ENCODE results near the gene HIC1.
A peak's percentile ranks its signal among the peaks of the same experiment; 100 is the strongest.

Gene HIC1

DNA sequence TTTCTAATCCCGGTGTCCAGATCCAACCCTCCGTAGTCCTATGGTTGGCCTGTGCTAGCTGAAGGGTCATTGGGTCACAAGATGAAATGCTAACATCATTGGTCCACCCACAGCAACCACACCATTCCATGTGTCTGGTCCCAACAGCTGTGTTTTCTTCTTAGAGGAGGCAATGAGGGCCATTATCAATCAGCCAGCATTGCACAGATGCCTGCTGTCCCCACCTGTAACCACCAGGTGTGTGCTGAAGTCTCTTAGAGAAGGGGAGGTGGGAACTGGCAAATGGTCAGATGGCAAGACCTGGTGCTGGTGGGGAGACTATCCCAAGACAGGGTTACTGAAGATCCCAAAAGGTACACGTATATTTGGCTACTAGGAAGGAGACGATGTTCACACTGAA is 37.4 kb downstream of the HIC1 start:
- H3K4me3 ChIP-seq (ENCODE audit: control insufficient read depth in 1 of 7, extremely low read depth in 1 of 7, insufficient read depth in 4 of 7, low read depth in 2 of 7, low read length in 6 of 7) = no peak overlapping the region
- 94% methylated on average over 4 of the region's 4 CpGs for WGBS (ENCODE audit: insufficient coverage)
- no peaks in the 10 kb centered on the region for H3K9me3 ChIP-seq (ENCODE audit: control extremely low read depth in 1 of 5, control insufficient read depth in 4 of 5, insufficient read depth in 2 of 5, low read depth in 1 of 5, low read length in 4 of 5)
- H3K4me1 ChIP-seq (ENCODE audit: control extremely low read depth in 1 of 4, control insufficient read depth in 4 of 4, insufficient read depth in 4 of 4, low read length in 3 of 4) = peaks cover 23 to 42% (median 35%) of the 10 kb centered on the region in 4 experiments
- no peak overlapping the region for H3K27ac ChIP-seq (ENCODE audit: insufficient read depth in 1 of 2, low read depth in 1 of 2, low read length in 2 of 2, poor library complexity in 1 of 2, severe bottlenecking in 2 of 2)
- H3K27me3 ChIP-seq (replicated peaks in 2 of 5; ENCODE audit: control insufficient read depth in 4 of 5, insufficient read depth in 5 of 5, low read length in 4 of 5) = peaks cover 0 to 1% (median 0%) of the 10 kb centered on the region in 5 experiments
- ChIA-PET CTCF (interaction anchor here (0.6 to 5.0 kb wide), 3 partner anchors 26 to 153 kb away, joined by 3 to 35 read pairs (median 4); no protein-coding TSS in a partner anchor), POLR2A (no interaction called here)
- no peak for DNase-seq
- peaks cover 0 to 5% (median 0%) of the 10 kb centered on the region in 4 experiments for H3K36me3 ChIP-seq (ENCODE audit: control insufficient read depth in 4 of 4, insufficient read depth in 4 of 4, low read length in 3 of 4)

GRCh38 chr17:2093349-2093748 is 38.4 kb downstream of the HIC1 start:
- Histone ChIP-seq H3K36me3 (ENCODE audit: control insufficient read depth in 4 of 4, insufficient read depth in 4 of 4, low read length in 3 of 4) (peaks cover 0 to 5% (median 0%) of the 10 kb centered on the region in 4 experiments), H3K27me3 (replicated peaks in 2 of 5; ENCODE audit: control insufficient read depth in 4 of 5, insufficient read depth in 5 of 5, low read length in 4 of 5) (peaks cover 0 to 1% (median 0%) of the 10 kb centered on the region in 5 experiments), H3K4me3 (ENCODE audit: control insufficient read depth in 1 of 7, extremely low read depth in 1 of 7, insufficient read depth in 4 of 7, low read depth in 2 of 7, low read length in 6 of 7) (no peak overlapping the region), H3K4me1 (ENCODE audit: control extremely low read depth in 1 of 4, control insufficient read depth in 4 of 4, insufficient read depth in 4 of 4, low read length in 3 of 4) (peaks cover 17 to 31% (median 24%) of the 10 kb centered on the region in 4 experiments), H3K9me3 (ENCODE audit: control extremely low read depth in 1 of 5, control insufficient read depth in 4 of 5, insufficient read depth in 2 of 5, low read depth in 1 of 5, low read length in 4 of 5) (no peaks in the 10 kb centered on the region), H3K27ac (ENCODE audit: insufficient read depth in 1 of 2, low read depth in 1 of 2, low read length in 2 of 2, poor library complexity in 1 of 2, severe bottlenecking in 2 of 2) (no peak overlapping the region)
- no peak for DNase-seq
- ChIA-PET CTCF (interaction anchor here (0.5 to 5.0 kb wide), 7 partner anchors 9 to 166 kb away, joined by 3 to 35 read pairs (median 3); no protein-coding TSS in a partner anchor), POLR2A (interaction anchor here (1.1 kb wide), 1 partner anchor 35 kb away, joined by 4 read pairs; no protein-coding TSS in a partner anchor)
- WGBS (ENCODE audit: insufficient coverage) = 85% methylated on average over 2 of the region's 5 CpGs

- WGBS (ENCODE audit: insufficient coverage) = 94% methylated on average over 12 of the region's 12 CpGs
- H3K4me1 ChIP-seq (ENCODE audit: control extremely low read depth in 1 of 4, control insufficient read depth in 4 of 4, insufficient read depth in 4 of 4, low read length in 3 of 4) = peaks cover 6 to 15% (median 8%) of the 10 kb centered on the region in 4 experiments
- DNase-seq = peak in 2 of 3 donors; percentile 47 to 48
- POLR2A ChIA-PET = no interaction called here
- no peaks in the 10 kb centered on the region for H3K27me3 ChIP-seq (replicated peaks in 2 of 5; ENCODE audit: control insufficient read depth in 4 of 5, insufficient read depth in 5 of 5, low read length in 4 of 5)
- CTCF ChIA-PET = interaction anchor here (0.6 to 5.0 kb wide), 23 partner anchors 8 to 157 kb away, joined by 3 to 35 read pairs (median 4); partner anchors contain the start of gene HIC1
- peaks cover 0 to 5% (median 0%) of the 10 kb centered on the region in 4 experiments for H3K36me3 ChIP-seq (ENCODE audit: control insufficient read depth in 4 of 4, insufficient read depth in 4 of 4, low read length in 3 of 4)
- H3K27ac ChIP-seq (ENCODE audit: insufficient read depth in 1 of 2, low read depth in 1 of 2, low read length in 2 of 2, poor library complexity in 1 of 2, severe bottlenecking in 2 of 2) = no peak overlapping the region
- H3K4me3 ChIP-seq (ENCODE audit: control insufficient read depth in 1 of 7, extremely low read depth in 1 of 7, insufficient read depth in 4 of 7, low read depth in 2 of 7, low read length in 6 of 7) = no peak overlapping the region
- H3K9me3 ChIP-seq (ENCODE audit: control extremely low read depth in 1 of 5, control insufficient read depth in 4 of 5, insufficient read depth in 2 of 5, low read depth in 1 of 5, low read length in 4 of 5) = no peaks in the 10 kb centered on the region
These were observed 40.1 kb downstream of the HIC1 start for GRCh38 chr17:2094891-2095535.

GRCh38 chr17:2095536-2095910 is 40.6 kb downstream of the HIC1 start:
- H3K4me1 ChIP-seq (ENCODE audit: control extremely low read depth in 1 of 4, control insufficient read depth in 4 of 4, insufficient read depth in 4 of 4, low read length in 3 of 4) = peaks cover 4 to 9% (median 6%) of the 10 kb centered on the region in 4 experiments
- H3K27me3 ChIP-seq (replicated peaks in 2 of 5; ENCODE audit: control insufficient read depth in 4 of 5, insufficient read depth in 5 of 5, low read length in 4 of 5) = no peaks in the 10 kb centered on the region
- POLR2A ChIA-PET = no interaction called here
- no peaks in the 10 kb centered on the region for H3K9me3 ChIP-seq (ENCODE audit: control extremely low read depth in 1 of 5, control insufficient read depth in 4 of 5, insufficient read depth in 2 of 5, low read depth in 1 of 5, low read length in 4 of 5)
- H3K36me3 ChIP-seq (ENCODE audit: control insufficient read depth in 4 of 4, insufficient read depth in 4 of 4, low read length in 3 of 4) = peaks cover 0 to 5% (median 0%) of the 10 kb centered on the region in 4 experiments
- no peak for DNase-seq
- CTCF ChIA-PET = interaction anchor here (1.0 to 5.0 kb wide), 15 partner anchors 8 to 157 kb away, joined by 3 to 35 read pairs (median 5); partner anchors contain the start of gene HIC1
- WGBS (ENCODE audit: insufficient coverage) = 100% methylated on average over 2 of the region's 10 CpGs
- no peak overlapping the region for H3K4me3 ChIP-seq (ENCODE audit: control insufficient read depth in 1 of 7, extremely low read depth in 1 of 7, insufficient read depth in 4 of 7, low read depth in 2 of 7, low read length in 6 of 7)
- H3K27ac ChIP-seq (ENCODE audit: insufficient read depth in 1 of 2, low read depth in 1 of 2, low read length in 2 of 2, poor library complexity in 1 of 2, severe bottlenecking in 2 of 2) = no peak overlapping the region

- DNase-seq = peak; percentile 96 to 99 (median 98)
- Histone ChIP-seq H3K9me3 (ENCODE audit: control extremely low read depth in 1 of 5, control insufficient read depth in 4 of 5, insufficient read depth in 2 of 5, low read depth in 1 of 5, low read length in 4 of 5) (no peaks in the 10 kb centered on the region), H3K4me1 (ENCODE audit: control extremely low read depth in 1 of 4, control insufficient read depth in 4 of 4, insufficient read depth in 4 of 4, low read length in 3 of 4) (peaks cover 0 to 14% (median 11%) of the 10 kb centered on the region in 4 experiments), H3K36me3 (ENCODE audit: control insufficient read depth in 4 of 4, insufficient read depth in 4 of 4, low read length in 3 of 4) (no peaks in the 10 kb centered on the region), H3K27me3 (replicated peaks in 2 of 5; ENCODE audit: control insufficient read depth in 4 of 5, insufficient read depth in 5 of 5, low read length in 4 of 5) (no peaks in the 10 kb centered on the region), H3K4me3 (ENCODE audit: control insufficient read depth in 1 of 7, extremely low read depth in 1 of 7, insufficient read depth in 4 of 7, low read depth in 2 of 7, low read length in 6 of 7) (peak overlapping the region in 1 of 7 experiments; percentile 6), H3K27ac (ENCODE audit: insufficient read depth in 1 of 2, low read depth in 1 of 2, low read length in 2 of 2, poor library complexity in 1 of 2, severe bottlenecking in 2 of 2) (no peak overlapping the region)
- ChIA-PET POLR2A (interaction anchor here (1.0 to 1.2 kb wide), 2 partner anchors 21 to 43 kb away, joined by 3 read pairs; no protein-coding TSS in a partner anchor), CTCF (interaction anchor here (1.0 to 2.5 kb wide), 7 partner anchors 11 to 143 kb away, joined by 3 to 8 read pairs (median 4); no protein-coding TSS in a partner anchor)
- 20% methylated on average over 11 of the region's 15 CpGs for WGBS (ENCODE audit: insufficient coverage)
These were observed 46.8 kb downstream of the HIC1 start for GRCh38 chr17:2101448-2102257.

DNA sequence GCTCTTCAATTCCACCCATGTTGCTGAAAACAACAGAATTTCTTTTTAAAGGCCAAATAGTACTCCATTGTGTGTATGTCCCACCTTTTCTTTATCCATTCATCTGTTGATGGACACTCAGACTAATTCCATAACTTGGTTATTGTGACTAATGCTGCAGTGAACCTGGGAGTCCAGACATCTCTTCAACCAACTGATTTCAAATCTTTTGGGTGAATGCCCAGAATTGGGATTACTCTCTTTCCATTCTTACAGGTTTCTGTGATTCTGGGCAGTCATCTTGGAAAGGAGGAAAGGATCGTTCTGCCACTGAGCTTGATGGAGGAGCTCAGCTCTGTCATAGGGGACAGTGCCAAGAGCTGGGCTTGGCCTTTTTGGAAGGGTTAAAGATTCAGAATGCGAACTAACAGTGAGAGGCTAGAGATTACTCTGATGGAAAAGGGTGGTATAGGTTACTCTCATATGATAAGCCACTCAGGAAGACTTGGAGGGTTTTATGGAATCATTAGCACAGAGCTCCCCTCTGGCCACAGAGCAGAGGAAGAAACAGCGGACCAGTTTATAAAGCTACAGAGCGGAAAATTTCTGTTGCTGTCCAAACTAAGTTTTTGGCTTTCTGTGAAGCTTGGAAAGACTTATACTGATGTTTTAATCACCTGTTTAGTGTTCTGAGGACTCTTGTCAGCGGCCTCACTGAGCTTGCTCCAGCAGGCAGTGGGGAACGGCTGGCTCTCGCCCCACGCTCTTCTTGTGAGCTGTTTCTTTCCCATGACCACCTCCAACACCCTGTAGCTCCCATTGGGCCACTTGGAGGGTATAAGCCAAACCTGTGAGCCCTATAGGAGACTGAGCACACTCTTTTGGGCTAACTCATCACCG is 48.3 kb downstream of the HIC1 start:
- ChIA-PET CTCF (interaction anchor here (0.8 to 1.8 kb wide), 5 partner anchors 8 to 47 kb away, joined by 3 to 6 read pairs (median 4); no protein-coding TSS in a partner anchor), POLR2A (interaction anchor here (0.6 to 0.7 kb wide), 2 partner anchors 35 to 1682 kb away, joined by 3 to 5 read pairs; no protein-coding TSS in a partner anchor)
- Histone ChIP-seq H3K27ac (ENCODE audit: insufficient read depth in 1 of 2, low read depth in 1 of 2, low read length in 2 of 2, poor library complexity in 1 of 2, severe bottlenecking in 2 of 2) (no peak overlapping the region), H3K4me1 (ENCODE audit: control extremely low read depth in 1 of 4, control insufficient read depth in 4 of 4, insufficient read depth in 4 of 4, low read length in 3 of 4) (peaks cover 0 to 14% (median 11%) of the 10 kb centered on the region in 4 experiments), H3K27me3 (replicated peaks in 2 of 5; ENCODE audit: control insufficient read depth in 4 of 5, insufficient read depth in 5 of 5, low read length in 4 of 5) (no peaks in the 10 kb centered on the region), H3K36me3 (ENCODE audit: control insufficient read depth in 4 of 4, insufficient read depth in 4 of 4, low read length in 3 of 4) (no peaks in the 10 kb centered on the region), H3K9me3 (ENCODE audit: control extremely low read depth in 1 of 5, control insufficient read depth in 4 of 5, insufficient read depth in 2 of 5, low read depth in 1 of 5, low read length in 4 of 5) (no peaks in the 10 kb centered on the region), H3K4me3 (ENCODE audit: control insufficient read depth in 1 of 7, extremely low read depth in 1 of 7, insufficient read depth in 4 of 7, low read depth in 2 of 7, low read length in 6 of 7) (no peak overlapping the region)
- WGBS (ENCODE audit: insufficient coverage) = 95% methylated on average over 9 of the region's 9 CpGs
- DNase-seq = no peak
